ENCODE results near the gene CD226.
"Not testable (repeated sequence)": the region's sequence is repeated elsewhere in the genome, so short reads cannot be mapped to it uniquely, and the experiment has no call there.

The CD226 gene

GRCh38 chr18:69899154-69899923 lies 48.3 kb downstream of the CD226 start:
- not testable (repeated sequence) for FAIRE-seq

DNA sequence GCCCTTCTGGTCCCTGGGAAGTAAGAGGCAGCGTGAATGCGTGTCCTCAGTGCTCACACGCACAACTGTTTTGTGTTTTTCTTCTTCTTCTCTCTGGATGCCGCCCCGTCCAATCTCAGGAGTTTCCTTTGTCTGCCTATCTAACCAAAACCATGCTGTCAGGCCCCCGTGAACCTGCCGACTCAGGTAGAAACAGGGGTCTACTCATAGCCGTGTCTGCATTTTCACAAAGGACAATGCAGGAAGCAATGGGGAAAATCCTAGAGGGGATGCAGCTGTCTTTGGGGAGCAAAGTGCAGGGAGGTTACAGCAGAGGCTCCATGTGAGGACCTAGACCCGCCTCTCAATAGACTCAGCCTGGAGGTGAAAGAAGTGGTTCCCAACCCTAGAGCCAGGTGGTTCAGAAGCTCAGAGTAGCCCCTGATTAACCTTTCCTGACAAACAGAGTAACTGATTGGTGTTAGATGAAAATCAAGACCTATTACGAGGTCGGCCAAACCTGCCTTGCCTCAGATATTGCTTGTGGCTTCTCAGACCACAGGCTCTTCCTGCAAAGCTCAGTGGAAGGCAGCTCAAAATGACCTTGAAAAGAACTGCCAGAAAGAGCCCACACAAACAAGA lies 49.3 kb downstream of the CD226 start:
- no peak for FAIRE-seq

DNA sequence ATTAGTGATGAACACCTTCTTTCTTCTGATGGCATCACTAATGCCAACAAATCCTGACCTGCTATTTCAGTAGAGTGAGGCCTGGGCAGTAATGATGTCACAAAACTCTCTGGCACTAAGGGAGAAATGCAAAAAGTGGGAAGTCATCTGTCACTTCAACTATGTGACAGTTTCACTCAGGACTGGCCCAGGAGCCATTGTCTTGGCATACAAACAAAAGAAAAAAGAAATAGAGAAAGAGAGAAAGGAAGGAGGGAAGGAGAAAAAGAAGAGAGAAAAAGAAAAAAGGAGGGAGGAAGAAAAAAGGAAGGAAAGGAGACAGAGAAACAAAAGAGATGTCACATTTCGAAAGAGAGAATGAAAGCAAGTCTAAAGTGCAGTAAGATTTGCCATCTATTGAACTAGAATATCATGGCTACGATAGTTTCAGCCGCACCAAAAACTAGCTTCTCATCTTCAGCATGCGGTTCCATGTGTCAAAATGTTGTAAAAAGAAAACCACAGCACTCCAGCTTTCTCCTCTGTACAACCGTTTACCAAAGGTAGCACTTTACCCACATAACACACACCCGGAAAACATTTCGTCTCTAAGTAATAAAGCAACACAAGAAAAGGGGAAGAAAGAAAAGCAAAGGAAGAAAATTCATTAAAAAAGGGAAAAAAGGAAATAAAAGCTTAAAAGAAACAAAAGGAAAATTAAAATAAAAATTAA lies 50.1 kb downstream of the CD226 start:
- FAIRE-seq, result no peak

DNA sequence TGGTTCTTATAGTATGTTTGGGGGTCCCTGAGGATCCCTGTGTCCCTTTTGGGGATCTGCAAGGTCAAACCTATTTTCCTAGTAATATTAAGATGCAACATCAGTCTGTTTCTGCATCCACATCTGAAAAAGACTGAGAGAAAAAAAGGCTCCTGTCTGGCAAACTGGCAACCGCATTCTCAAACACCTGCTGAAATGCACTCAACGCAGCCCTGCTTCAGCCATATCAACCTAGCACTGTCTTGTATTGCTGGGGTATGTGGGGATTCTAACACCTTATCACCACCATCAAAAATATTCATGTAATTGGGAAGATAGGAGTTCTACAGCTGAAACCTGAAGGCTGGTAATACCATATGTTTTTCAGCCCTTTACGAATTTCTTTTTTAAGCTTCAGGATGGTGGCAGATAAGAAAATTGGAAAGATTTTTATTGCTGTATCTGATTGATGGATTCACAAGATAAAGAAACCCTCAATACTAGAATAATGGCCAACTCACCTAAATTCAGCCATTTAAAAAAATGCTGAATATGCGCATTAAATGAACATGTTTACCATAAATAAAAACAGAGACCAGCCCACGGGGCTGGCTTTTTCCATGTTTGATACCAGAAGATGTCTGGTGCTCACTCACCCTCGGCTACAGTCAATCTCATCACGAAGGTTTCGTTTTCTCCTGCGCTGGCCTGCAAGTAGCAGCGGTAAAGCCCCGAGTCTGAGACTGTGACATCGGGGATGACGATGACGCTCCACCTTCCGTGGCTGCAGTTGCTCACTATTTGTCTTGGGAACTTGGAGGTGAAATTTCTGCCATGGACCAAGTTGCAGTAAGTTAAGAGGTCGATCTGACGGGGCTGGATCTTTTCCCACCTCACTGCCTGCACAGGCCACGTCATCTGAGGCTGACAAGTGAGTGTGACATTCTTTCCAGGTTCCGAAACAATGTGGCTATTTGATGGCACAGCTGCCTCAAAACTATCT lies 52.3 kb downstream of the CD226 start:
- FAIRE-seq, result no peak

- FAIRE-seq, result no peak
Observed at GRCh38 chr18:69894467-69894866, 53.2 kb downstream of the CD226 start.

DNA sequence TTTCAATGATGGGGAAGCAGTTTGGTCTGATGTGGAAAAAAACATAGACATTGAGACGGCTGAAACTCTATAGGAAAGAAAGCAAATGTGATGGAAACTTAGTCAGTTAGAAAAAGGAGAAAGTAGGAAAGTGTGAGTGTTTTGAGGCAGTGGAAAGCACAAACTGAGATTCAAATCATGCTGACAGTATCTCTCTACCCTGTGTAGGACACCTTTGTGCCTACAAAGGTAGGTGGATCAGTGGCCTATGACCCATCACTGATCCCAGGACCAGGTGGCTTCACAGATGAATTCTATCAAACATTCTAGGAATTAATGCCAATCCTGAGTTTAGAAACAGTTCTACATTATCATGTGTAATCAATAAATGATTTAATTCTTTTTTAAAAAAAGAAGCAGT lies 57.1 kb downstream of the CD226 start:
- no peak for FAIRE-seq

GRCh38 chr18:69889009-69889408 lies 58.7 kb downstream of the CD226 start:
- no peak for FAIRE-seq

DNA sequence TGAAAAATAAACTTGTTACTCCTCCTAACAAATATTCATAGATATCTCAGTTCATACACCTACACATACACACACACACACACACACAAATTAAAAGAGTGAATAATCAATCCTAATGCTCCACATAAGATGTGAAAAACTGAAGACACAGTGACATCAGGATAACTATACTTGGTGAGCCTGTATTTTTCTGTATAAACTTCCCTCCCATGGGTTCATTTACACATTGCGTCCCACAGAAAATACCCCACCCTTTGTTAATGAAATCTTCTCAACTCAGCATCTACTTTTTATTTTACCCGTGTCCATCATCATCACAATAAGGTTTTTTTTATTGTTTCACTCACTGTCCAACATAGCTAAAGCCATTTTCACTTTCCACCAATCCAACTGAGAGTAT lies 60.4 kb downstream of the CD226 start:
- FAIRE-seq, result no peak

DNA sequence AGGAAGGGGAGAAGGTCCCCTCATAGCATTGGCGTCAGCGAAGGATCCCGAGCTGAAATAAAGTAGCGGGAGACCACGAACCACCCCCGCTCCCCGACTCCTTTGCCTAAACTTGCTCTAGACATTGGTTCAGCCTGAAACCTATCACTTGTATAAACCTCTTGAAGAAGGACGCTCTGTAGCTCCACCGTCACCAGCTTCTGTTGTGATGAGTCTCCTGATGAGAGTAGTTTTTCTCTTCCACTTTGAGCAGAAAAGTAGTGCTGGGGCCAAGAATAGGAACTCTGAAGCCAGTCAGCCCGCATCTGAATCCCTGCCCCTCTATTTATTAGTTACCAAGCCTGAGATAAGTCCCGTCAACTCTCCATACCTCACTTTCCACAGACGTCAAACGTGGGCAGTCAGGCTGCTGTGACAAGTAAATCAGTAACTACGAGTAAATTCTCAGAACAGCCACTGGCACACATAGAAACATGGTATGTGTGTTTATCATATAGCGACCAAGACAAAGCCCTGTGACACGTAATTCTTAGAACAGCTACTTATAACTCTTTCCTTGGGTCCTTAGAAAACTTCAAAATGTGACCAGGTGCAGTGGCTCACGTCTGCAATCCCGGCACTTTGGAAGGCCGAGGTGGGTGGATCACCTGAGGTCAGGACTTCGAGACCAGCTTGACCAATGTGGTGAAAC lies 61.7 kb downstream of the CD226 start:
- FAIRE-seq, result no peak

GRCh38 chr18:69885355-69885754 lies 62.3 kb downstream of the CD226 start:
- FAIRE-seq, result no peak

GRCh38 chr18:69883781-69884180 lies 63.9 kb downstream of the CD226 start:
- no peak for FAIRE-seq

DNA sequence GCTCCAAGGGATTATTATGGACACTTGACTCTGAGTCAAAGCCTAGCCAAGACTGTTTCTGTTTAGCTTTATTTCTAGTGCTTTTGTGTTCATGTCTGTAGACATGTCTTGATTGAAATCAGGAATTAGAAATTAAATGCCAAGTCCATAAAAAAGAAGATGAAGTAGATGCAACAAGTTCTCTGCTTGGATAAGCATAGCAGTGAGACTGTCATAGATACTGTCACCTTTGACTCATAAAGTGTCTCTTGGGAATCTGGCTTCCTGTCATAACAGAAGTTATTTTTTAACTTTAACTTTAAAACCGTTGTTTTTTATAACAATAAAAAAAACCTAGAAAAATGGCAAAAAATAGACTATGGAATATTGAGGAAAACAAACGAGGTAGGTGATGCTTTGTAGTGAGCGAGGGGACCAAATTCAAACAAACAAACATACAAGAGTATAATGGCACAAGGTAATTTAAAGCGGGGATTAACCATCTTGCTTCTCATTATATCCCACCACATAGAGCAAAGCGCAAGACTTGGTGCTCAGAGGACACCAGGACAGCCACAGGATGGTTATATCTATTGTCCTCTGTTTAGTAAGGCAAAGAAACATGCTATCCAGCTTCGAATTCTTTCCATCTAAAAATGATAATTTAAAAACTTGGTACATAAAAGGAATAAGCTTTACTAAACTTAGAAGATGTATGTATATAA lies 64.6 kb downstream of the CD226 start:
- no peak for FAIRE-seq

DNA sequence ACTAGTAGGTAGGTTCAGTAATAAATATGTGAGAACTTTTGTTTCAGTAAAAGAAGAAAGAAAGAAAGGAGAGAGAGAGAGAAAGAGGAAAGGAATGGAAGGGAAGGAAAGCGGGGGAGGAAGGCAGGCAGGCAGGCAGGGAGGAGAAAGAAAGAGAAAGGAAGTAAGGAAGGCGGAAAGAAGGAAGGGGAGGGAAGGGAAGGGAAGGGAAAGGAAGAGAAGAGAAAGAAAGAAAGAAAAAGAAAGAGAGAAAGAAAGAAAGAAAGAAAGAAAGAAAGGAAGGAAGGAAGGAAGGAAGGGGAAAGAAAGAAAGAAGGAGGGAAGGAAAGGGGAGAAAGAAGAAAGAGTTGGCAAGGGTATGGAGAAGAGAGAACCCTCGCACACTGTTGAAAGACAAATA lies 67.6 kb downstream of the CD226 start:
- FAIRE-seq, result no peak

DNA sequence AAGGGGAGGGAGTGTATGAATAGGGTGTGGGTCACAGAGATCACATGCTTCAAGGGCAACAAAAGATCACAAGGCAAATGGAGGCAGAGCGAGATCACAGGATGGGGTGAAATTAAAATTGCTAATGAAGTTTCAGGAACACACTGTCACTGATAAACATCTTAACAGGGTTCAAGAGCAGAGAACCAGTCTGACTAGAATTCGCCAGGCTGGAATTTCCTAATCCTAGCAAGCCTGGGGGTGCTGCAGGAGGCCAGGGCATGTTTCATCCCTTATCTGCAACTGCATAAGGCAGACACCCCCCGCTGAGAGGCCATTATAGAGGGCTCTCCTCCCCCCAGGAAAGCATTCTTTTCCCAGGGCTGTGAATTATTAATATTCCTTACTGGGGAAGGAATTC lies 68.6 kb downstream of the CD226 start:
- FAIRE-seq, result not testable (repeated sequence)

DNA sequence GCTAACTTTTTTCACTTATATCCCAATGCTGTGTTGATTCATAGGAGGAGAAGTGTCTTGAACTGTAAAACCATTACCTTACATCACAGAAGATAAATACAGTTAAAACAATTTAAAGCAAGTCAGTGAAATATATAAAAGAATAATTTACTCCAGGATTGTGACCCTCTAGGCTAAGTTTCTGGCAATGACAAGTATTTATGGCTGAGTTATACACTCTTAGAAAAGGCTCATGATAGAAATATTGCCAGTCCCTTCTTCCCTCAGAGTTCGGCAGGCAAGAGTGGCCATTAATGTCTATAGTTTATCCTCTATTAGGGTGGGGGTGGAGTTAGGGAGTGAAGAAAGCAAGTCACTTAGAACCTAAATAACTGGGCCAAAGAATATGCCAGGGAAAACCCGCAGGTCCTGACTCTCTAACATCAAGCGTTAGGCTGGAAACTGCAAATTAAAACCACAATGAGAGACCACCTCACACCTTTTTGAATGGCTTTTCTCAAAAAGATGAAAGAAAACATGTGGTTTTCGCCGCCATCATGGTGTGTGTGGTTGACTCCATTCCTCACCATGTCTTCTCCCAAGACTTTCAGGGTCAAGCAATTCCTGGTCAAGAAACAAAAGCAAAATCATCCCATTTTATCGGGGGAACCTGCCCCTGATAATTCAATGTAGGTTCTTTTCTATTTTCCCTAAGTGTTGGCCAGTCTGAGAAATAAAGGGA lies 69.3 kb downstream of the CD226 start:
- no peak for FAIRE-seq

DNA sequence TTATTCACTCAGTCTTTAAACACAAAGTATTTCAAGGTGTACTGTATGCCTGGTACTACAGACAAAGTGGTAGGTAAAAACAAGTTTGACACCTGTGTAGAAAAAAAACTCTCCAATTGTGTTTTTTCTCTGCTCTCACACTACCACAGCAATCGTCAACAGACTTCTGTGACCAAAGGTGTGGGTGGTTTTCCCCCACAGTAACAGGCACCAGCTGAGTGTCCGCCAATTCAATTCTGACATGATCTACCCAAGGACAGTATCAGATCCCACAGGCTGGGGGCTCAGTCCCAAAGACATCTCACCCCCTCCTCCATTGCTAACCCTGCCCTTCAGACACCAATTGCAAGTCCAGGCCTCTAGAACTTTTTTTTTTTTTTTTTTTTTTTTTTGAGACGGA lies 71.2 kb downstream of the CD226 start:
- no peak for FAIRE-seq

- no peak for FAIRE-seq
Observed at GRCh38 chr18:69874058-69874457, 73.6 kb downstream of the CD226 start.

DNA sequence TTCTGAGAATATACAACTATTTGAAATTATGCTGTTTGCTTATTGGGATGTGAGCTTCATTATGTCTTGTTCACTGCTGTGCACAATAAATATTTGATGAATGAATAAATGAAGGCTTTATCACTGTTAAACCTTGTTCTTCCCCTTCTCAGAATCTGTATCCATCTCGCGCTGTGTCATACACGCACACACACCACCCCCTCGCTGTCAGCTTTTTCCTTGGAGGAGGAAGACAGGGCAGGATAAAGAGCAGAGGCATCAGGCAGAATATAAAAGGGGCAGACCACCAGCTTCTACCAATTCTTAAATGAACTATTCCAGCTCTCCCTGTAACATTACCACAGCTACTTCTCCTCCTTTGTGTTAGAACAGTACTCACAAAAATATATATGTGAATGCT lies 75.0 kb downstream of the CD226 start:
- no peak for FAIRE-seq

DNA sequence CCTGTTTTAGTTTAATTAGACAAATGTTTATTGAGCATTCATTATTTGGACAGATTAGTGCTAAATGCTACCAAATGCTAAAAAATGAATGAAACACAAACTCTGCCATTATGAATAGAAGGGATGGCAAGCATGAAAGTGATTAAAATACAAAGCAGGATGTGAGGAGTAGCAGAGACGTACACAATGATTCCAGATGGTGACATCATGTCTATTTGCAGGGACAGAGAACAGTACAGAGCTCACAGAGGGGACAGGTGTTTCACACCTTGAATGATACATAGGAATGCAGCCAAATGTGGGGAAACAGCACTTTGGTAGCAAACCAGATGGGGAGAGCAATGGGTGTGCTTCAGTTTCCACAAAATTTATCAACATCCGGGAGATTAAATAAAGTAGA lies 76.3 kb downstream of the CD226 start:
- no peak for FAIRE-seq

- no peak for FAIRE-seq
Observed at GRCh38 chr18:69870736-69871135, 76.9 kb downstream of the CD226 start.

DNA sequence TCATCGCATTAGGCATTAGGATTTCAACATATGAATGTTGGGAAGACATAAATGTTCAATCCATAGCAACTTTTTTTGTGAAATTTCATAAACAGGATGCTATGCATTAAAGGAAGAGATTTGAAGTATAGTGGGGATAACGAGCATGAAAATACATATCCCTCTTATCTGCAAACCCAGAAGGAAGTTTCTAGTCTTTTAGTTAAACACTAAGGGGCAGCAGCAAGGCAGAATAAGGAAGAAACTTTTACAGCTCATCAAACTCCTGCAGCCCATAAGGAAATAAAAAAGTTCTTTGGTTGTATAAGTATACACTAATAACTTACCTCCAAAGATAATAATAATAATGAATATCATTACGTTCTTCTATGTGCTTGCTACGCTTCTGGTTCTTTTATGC lies 81.5 kb downstream of the CD226 start:
- FAIRE-seq, result no peak

Measured in TTC549 (cell line).